Activated naive CD4-positive, alpha-beta T cell treated with anti-CD3 and anti-CD28 coated beads for 36 hours (primary cell): Measurements from ENCODE around the gene AQR. TPM values are rescaled to one million over a fixed set of nuclear protein-coding genes. Genes with fewer than 3 reads are reported as not detected.
"Not testable (repeated sequence)": the region's sequence is repeated elsewhere in the genome, so short reads cannot be mapped to it uniquely, and the experiment has no call there.

Experiments used
- CTCF ChIA-PET: fragments of 350-600 bp; sonication (Branson Sonifier 250); formaldehyde crosslinking; loops from one replicate; lab custom pipeline; 2021; ENCODE audit warnings: antibody characterized with exemption; lab: Charles Lee
- DNase-seq: peaks from one replicate; pipeline ENCODE4 v3.0.0-alpha.2; 2020
- H3K27ac Mint-ChIP-seq: one replicate; pipeline ENCODE4 v1.8.0; 2021; ENCODE audit warnings: mild to moderate bottlenecking, mixed read lengths
- H3K27me3 Mint-ChIP-seq: one replicate; pipeline ENCODE4 v1.8.0; 2021; ENCODE audit warnings: low read depth, mixed read lengths
- H3K36me3 Mint-ChIP-seq: one replicate; pipeline ENCODE4 v1.8.0; 2021; ENCODE audit warnings: low read depth, mixed read lengths
- H3K4me1 Mint-ChIP-seq: one replicate; pipeline ENCODE4 v1.8.0; 2021; ENCODE audit warnings: low read depth, mixed read lengths
- H3K4me3 Mint-ChIP-seq: one replicate; pipeline ENCODE4 v1.8.0; 2021; ENCODE audit warnings: mild to moderate bottlenecking, moderate library complexity, mixed read lengths
- H3K9me3 Mint-ChIP-seq: one replicate; pipeline ENCODE4 v1.8.0; 2021; ENCODE audit warnings: mixed read lengths
- intact Hi-C: fragments of 100-400 bp; cut with micrococcal nuclease; formaldehyde crosslinking; loops from one replicate; pipeline ENCODE4 v1.15.1; 2023
- total RNA-seq, 2 experiments: library from RNA; stranded (reverse); gene quantifications; one replicate each; pipeline ENCODE4 v1.2.3, GENCODE V29; 2021

The AQR gene
- total RNA-seq, 2 experiments from 2014 or later = 30.8 to 31.3 TPM

DNA sequence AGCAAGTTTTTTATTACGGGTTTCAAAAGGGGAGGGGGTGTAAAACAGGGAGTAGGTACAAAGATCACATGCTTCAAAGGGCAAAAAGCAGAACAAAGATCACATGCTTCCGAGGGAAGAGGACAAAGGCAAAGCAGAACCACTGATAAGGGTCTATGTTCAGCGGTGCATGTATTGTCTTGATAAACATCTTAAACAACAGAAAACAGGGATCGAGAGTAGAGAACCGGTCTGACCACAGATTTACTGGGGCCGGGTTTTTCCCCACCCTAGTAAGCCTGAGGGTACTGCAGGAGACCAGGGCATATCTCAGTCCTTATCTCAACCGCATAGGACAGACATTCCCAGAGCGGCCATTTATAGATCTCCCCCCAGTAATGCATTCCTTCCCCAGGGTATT is 162.3 kb downstream of the AQR start:
- H3K4me3 Mint-ChIP-seq, DNase-seq, H3K9me3 Mint-ChIP-seq, H3K27ac Mint-ChIP-seq, H3K4me1 Mint-ChIP-seq, H3K36me3 Mint-ChIP-seq, intact Hi-C loops: not testable (repeated sequence)
- H3K27me3 Mint-ChIP-seq = peaks cover 30% of the 10 kb centered on the region
- CTCF ChIA-PET = interaction anchor here (1.0 kb wide), 1 partner anchor 697 kb away, joined by 3 read pairs; no protein-coding TSS in a partner anchor

DNA sequence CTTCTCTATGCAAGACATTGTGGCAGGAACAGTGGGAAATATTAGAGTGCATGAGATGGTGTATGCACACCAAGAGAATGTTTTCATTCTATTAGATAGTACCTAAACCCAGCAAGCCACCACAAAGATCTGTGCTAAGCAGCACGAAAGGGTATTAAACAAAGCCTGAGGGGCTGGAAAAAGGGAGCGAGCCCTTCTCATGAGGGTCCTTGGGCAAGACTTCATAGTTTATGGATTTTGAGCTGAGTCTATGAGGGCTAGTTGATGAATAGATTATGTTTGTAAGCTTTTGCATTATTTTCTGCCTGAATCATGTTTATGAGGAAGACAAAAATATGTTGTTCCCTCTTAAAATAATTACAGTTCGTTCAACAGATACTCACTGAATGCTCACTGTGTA is 164.8 kb downstream of the AQR start:
- H3K27me3 Mint-ChIP-seq = peaks cover 21% of the 10 kb centered on the region
- no peak overlapping the region for H3K4me3 Mint-ChIP-seq
- no peak for DNase-seq
- no peak overlapping the region for H3K27ac Mint-ChIP-seq
- CTCF ChIA-PET = no interaction called here
- H3K36me3 Mint-ChIP-seq = no peaks in the 10 kb centered on the region
- peaks cover 5% of the 10 kb centered on the region for H3K9me3 Mint-ChIP-seq
- H3K4me1 Mint-ChIP-seq = no peaks in the 10 kb centered on the region
- intact Hi-C loops = no loop called here

DNA sequence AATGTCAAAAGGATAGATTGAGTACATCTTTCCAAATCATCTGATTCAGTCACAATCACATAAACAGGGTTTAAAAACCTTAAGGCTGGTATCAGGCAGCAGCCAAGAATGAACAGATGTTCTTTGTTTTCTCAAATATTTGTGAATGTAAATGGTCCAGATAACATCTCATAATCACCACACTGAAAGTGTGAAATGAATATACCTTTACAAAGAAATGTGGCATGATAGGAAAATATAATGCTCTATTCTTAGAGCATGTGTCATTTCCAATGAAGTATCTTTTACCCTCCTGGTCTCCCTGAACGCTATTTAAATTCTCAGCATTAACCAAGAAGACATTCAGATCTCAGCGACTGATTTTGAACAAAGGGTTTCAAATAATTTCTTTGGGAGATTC is 165.4 kb downstream of the AQR start:
- H3K27ac Mint-ChIP-seq = no peak overlapping the region
- no peak for DNase-seq
- no peak overlapping the region for H3K4me3 Mint-ChIP-seq
- intact Hi-C loops = no loop called here
- CTCF ChIA-PET = no interaction called here
- H3K4me1 Mint-ChIP-seq = no peaks in the 10 kb centered on the region
- peaks cover 5% of the 10 kb centered on the region for H3K9me3 Mint-ChIP-seq
- peaks cover 23% of the 10 kb centered on the region for H3K27me3 Mint-ChIP-seq
- H3K36me3 Mint-ChIP-seq = no peaks in the 10 kb centered on the region

DNA sequence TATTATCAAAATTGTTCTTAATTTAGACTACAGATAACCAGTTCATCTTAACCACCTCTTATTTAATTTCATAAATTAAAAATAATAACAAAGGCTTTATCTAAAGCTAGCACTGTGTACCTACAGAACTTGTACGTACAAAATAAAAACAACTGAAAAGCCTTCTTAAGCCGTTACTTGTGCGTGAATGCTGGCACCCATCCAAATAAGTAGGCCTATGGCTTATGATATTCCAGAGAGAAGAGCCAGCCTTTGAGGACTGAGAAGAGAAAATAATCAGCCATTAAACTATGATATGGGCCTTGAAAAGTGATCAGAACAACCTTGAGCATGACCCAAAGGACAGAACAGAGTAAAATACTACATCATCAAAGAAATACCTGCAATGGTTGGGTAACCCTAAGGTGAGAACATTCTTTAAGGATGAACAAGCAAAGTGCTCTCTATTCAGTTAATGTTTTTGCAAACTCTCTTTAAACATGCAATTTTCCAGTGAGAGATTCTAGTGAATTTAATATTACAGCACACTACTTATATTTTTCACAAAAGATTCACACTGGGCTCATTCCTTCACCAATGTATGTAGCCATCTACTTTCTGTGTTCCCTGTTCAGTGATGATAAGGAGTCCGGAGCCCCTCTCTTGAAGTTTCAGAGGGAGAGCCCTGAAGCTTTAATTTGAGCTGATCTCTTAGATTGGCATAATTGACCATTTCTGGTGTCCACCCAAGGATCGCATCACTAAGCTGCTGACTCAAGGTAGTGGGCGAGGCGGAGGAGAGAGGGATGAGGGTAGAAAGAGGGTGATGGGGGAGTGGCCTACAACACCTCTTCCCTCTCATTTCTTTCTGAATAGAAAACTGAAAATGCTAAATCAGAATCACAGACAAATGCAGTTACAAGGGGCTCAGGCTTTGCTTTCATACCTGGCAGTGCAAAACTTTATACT is 166.5 kb downstream of the AQR start:
- peaks cover 27% of the 10 kb centered on the region for H3K27me3 Mint-ChIP-seq
- CTCF ChIA-PET = no interaction called here
- no peak for DNase-seq

DNA sequence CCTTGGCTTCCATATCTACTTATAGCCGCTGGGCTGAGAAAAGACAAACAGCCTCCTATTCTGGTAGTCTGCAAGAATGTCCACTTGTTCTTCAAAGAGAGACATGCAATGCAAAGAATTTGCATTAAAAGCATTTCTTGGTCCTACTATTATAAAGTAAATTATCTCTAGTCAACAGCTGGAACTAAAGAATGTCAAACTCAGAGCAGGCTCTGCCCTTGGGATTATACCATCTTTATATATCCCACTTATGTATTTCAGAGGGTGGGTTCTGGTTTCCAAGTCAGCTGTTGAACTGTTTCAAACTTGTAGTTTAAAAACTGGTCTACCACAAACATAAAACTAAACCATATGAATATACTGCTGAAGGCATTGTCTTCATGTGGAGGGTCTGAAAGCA is 167.2 kb downstream of the AQR start:
- no peaks in the 10 kb centered on the region for H3K36me3 Mint-ChIP-seq
- peaks cover 30% of the 10 kb centered on the region for H3K27me3 Mint-ChIP-seq
- no peak overlapping the region for H3K4me3 Mint-ChIP-seq
- intact Hi-C loops = no loop called here
- CTCF ChIA-PET = no interaction called here
- DNase-seq = no peak
- H3K4me1 Mint-ChIP-seq = no peaks in the 10 kb centered on the region
- H3K27ac Mint-ChIP-seq = no peak overlapping the region
- H3K9me3 Mint-ChIP-seq = peaks cover 5% of the 10 kb centered on the region

More for the DNA sequence above, 166.5 kb downstream of the AQR start:
- H3K27ac Mint-ChIP-seq = no peak overlapping the region
- H3K4me3 Mint-ChIP-seq = no peak overlapping the region
- intact Hi-C loops = no loop called here
- H3K9me3 Mint-ChIP-seq = peaks cover 5% of the 10 kb centered on the region
- no peaks in the 10 kb centered on the region for H3K36me3 Mint-ChIP-seq
- no peaks in the 10 kb centered on the region for H3K4me1 Mint-ChIP-seq

Other genes with a start within 250 kb of the AQR start
- not detected for gene GJD2, start 214.7 kb downstream of the AQR start, total RNA-seq
- not detected for gene ACTC1, start 174.2 kb downstream of the AQR start, total RNA-seq
- 10 to 100 TPM; 36.4 to 39.4 TPM for gene ZNF770, start 18.5 kb upstream of the AQR start, total RNA-seq
- gene NANOGP8, start 115.6 kb upstream of the AQR start, total RNA-seq = not detected